ENCODE measurements around the gene ANKIB1.

ANKIB1 gene

DNA sequence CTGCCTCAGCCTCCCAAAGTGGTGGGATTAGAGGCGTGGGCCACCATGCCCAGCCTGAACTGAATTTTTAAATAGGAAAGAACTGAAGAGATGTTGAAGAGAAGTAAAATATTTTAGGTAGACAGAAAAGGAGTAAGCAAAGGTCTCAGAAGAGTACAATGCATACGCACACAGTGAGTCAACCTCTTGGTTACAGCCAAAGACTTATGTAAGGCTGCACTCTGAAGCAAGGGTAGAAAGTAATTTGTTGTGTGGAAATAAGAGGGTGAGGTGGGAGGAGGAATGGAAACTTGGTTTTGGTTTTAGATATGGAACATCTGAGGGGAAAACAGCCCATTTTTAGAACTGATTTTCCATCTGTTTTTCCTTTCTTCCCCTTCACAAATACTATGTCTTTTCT, 17.7 kb upstream of the ANKIB1 start:
- TF ChIP-seq, protein P1, sequence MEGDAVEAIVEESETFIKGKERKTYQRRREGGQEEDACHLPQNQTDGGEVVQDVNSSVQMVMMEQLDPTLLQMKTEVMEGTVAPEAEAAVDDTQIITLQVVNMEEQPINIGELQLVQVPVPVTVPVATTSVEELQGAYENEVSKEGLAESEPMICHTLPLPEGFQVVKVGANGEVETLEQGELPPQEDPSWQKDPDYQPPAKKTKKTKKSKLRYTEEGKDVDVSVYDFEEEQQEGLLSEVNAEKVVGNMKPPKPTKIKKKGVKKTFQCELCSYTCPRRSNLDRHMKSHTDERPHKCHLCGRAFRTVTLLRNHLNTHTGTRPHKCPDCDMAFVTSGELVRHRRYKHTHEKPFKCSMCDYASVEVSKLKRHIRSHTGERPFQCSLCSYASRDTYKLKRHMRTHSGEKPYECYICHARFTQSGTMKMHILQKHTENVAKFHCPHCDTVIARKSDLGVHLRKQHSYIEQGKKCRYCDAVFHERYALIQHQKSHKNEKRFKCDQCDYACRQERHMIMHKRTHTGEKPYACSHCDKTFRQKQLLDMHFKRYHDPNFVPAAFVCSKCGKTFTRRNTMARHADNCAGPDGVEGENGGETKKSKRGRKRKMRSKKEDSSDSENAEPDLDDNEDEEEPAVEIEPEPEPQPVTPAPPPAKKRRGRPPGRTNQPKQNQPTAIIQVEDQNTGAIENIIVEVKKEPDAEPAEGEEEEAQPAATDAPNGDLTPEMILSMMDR (IDR thresholded peaks at IDR 0.05; ENCODE audit: control insufficient read depth, extremely low read depth, insufficient read depth) = no peak
- DNase-seq (ENCODE audit: low read depth) = no peak

DNA sequence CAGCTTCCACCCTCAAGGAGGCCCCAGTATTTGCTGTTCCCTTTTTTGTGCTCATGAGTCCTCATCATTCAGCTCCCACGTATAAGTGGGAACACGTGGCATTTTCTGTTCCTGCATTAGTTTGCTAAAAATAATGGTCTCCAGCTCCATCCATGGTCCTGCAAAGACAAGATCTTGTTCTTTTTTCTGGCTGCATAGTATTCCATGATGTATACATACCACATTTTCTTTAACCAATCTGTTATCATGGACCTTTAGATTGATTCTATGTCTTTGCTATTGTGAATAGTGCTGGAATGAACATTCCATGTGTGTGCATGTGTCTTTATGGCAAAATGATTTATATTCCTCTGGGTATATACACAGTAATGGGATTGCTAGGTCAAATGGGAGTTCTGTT, 17.0 kb upstream of the ANKIB1 start:
- H3K4me3 ChIP-seq (ENCODE audit: low read depth, low read length) = no peak overlapping the region
- TF ChIP-seq, protein P1 (IDR thresholded peaks at IDR 0.05; ENCODE audit: control insufficient read depth, extremely low read depth, insufficient read depth) = no peak
- no peak for DNase-seq (ENCODE audit: low read depth)

More for the DNA sequence above, 17.7 kb upstream of the ANKIB1 start:
- no peak overlapping the region for H3K4me3 ChIP-seq (ENCODE audit: low read depth, low read length)

DNA sequence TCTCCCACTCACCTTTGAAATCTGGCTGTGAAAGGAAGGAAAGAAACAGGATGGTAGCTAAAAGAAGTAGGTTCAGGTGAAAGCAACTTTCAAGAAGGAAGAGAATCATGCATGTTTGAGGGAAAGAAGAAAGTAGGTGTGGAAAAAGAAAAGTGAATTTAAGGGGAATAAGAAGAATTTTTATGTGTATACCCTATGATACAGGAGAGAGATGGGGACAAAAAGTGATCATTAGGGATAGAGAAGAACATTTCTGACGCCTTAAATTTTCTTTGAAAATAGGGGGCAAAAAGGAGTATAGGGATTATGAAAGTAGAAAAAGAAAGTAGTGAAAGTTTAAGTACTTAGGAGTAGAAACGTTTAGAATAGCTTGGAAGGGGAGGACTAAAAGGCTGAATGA, 15.2 kb upstream of the ANKIB1 start:
- no peak overlapping the region for H3K4me3 ChIP-seq (ENCODE audit: low read depth, low read length)
- no peak for DNase-seq (ENCODE audit: low read depth)
- TF ChIP-seq, protein P1 (IDR thresholded peaks at IDR 0.05; ENCODE audit: control insufficient read depth, extremely low read depth, insufficient read depth) = no peak

- TF ChIP-seq, protein P1 (IDR thresholded peaks at IDR 0.05; ENCODE audit: control insufficient read depth, extremely low read depth, insufficient read depth) = no peak
Observed at GRCh38 chr7:92242972-92243371, 2.8 kb upstream of the ANKIB1 start.

GRCh38 chr7:92244808-92245486, 827 bp upstream of the ANKIB1 start:
- TF ChIP-seq, protein P1 (IDR thresholded peaks at IDR 0.05; ENCODE audit: control insufficient read depth, extremely low read depth, insufficient read depth) = no peak
- no peak for DNase-seq (ENCODE audit: low read depth)
- H3K4me3 ChIP-seq (ENCODE audit: low read depth, low read length) = peak overlapping the region; percentile 86

More at GRCh38 chr7:92242972-92243371, 2.8 kb upstream of the ANKIB1 start:
- DNase-seq (ENCODE audit: low read depth) = no peak
- H3K4me3 ChIP-seq (ENCODE audit: low read depth, low read length) = no peak overlapping the region

- no peak for DNase-seq (ENCODE audit: low read depth)
- TF ChIP-seq, protein P1 (IDR thresholded peaks at IDR 0.05; ENCODE audit: control insufficient read depth, extremely low read depth, insufficient read depth) = no peak
- H3K4me3 ChIP-seq (ENCODE audit: low read depth, low read length) = peak overlapping the region; percentile 86
Observed at GRCh38 chr7:92246360-92247101, 757 bp downstream of the ANKIB1 start.

Data from LNCaP clone FGC (cell line).